IMR-90 (cell line): Measurements from ENCODE around the gene TEDC1. TPM values are rescaled to one million over a fixed set of nuclear protein-coding genes. Genes with fewer than 3 reads are reported as not detected.

Source experiments
- ATAC-seq: fragments of 200-7000 bp; cut with Tn5 transposase; 2 replicates; pipeline ENCODE4 v1.9.1; 2020; ENCODE audit warnings: low read depth, mild to moderate bottlenecking, moderate library complexity
- BruUV-seq: library from RNA; stranded (reverse); fragments of 400-500 nt; replicated peaks from 2 replicates; lab custom pipeline; 2021; lab: Mats Ljungman, UMichigan
- CTCF ChIA-PET: fragments of 300-600 bp; formaldehyde crosslinking; extraction: SDS; loops from one replicate; lab custom pipeline; 2021; ENCODE audit warnings: antibody characterized with exemption; lab: Yijun Ruan, JAX
- POLR2A ChIA-PET: fragments of 300-600 bp; sonication (Branson Sonifier 250); formaldehyde crosslinking; loops from one replicate; lab custom pipeline; 2022; ENCODE audit warnings: antibody characterized with exemption; ENCODE audit not compliant: unreplicated experiment; lab: Charles Lee
- DNase-seq: peaks from one replicate; pipeline ENCODE4 v3.0.0; 2013
- H2AFZ ChIP-seq: replicated peaks from 2 replicates; pipeline ENCODE3; 2013; ENCODE audit warnings: low read length, mild to moderate bottlenecking; ENCODE audit not compliant: poor library complexity
- H2AK5ac ChIP-seq: 2 replicates; pipeline ENCODE4 v1.6.1; 2013; ENCODE audit warnings: low read depth, low read length, inconsistent platforms
- H2AK9ac ChIP-seq: replicated peaks from 2 replicates; pipeline ENCODE3; 2013; ENCODE audit warnings: mild to moderate bottlenecking, low read depth, low read length, moderate library complexity; ENCODE audit not compliant: poor library complexity
- H2BK120ac ChIP-seq: 2 replicates; pipeline ENCODE4 v1.6.1; 2013; ENCODE audit warnings: low read depth, low read length, inconsistent platforms
- H2BK15ac ChIP-seq: 3 replicates; pipeline ENCODE4 v1.6.1; 2013; ENCODE audit warnings: low read depth, low read length, inconsistent platforms
- H2BK20ac ChIP-seq: 2 replicates; pipeline ENCODE4 v1.6.1; 2013; ENCODE audit warnings: low read depth, mild to moderate bottlenecking, inconsistent platforms, low read length, moderate library complexity
- H2BK5ac ChIP-seq: 2 replicates; pipeline ENCODE4 v1.6.1; 2013; ENCODE audit warnings: mild to moderate bottlenecking, low read depth, low read length, inconsistent platforms; ENCODE audit not compliant: poor library complexity, severe bottlenecking
- H3K14ac ChIP-seq: replicated peaks from 2 replicates; pipeline ENCODE4 v1.6.1; 2013; ENCODE audit warnings: low read depth, low read length, inconsistent platforms
- H3K18ac ChIP-seq: 2 replicates; pipeline ENCODE4 v1.6.1; 2013; ENCODE audit warnings: low read depth, low read length, control low read depth
- H3K23ac ChIP-seq: 2 replicates; pipeline ENCODE4 v1.6.1; 2013; ENCODE audit warnings: low read depth, low read length, inconsistent platforms
- H3K27ac ChIP-seq: 2 replicates; pipeline ENCODE4 v1.5.1; 2013; ENCODE audit warnings: mild to moderate bottlenecking, control low read depth, low read length; ENCODE audit not compliant: insufficient read depth
- H3K27me3 ChIP-seq: 2 replicates; pipeline ENCODE4 v1.6.1; 2013; ENCODE audit warnings: low read length; ENCODE audit not compliant: control insufficient read depth, insufficient read depth
- H3K36me3 ChIP-seq: 2 replicates; pipeline ENCODE4 v1.6.1; 2013; ENCODE audit warnings: low read length, mixed read lengths; ENCODE audit not compliant: control insufficient read depth, insufficient read depth
- H3K4ac ChIP-seq: 2 replicates; pipeline ENCODE4 v1.6.1; 2013; ENCODE audit warnings: low read depth, low read length, inconsistent platforms
- H3K4me1 ChIP-seq: 2 replicates; pipeline ENCODE4 v1.6.1; 2013; ENCODE audit warnings: low read length, mixed read lengths; ENCODE audit not compliant: control insufficient read depth, insufficient read depth
- H3K4me2 ChIP-seq: 2 replicates; pipeline ENCODE4 v1.6.1; 2013; ENCODE audit warnings: low read depth, mild to moderate bottlenecking, control low read depth, low read length, moderate library complexity
- H3K4me3 ChIP-seq: 2 replicates; pipeline ENCODE4 v1.5.1; 2013; ENCODE audit warnings: low read depth, mild to moderate bottlenecking, control low read depth, low read length, moderate library complexity; ENCODE audit not compliant: insufficient read depth
- H3K56ac ChIP-seq: 2 replicates; pipeline ENCODE4 v1.6.1; 2013; ENCODE audit warnings: low read length, inconsistent platforms; ENCODE audit not compliant: insufficient read depth; ENCODE audit errors: extremely low read depth
- H3K79me1 ChIP-seq, 2 experiments: 2 replicates each; pipeline ENCODE4 v1.6.1; 2013; ENCODE audit warnings: low read length in 2 of 2, inconsistent platforms in 1 of 2, low read depth in 1 of 2
- H3K9ac ChIP-seq: 2 replicates; pipeline ENCODE4 v1.6.1; 2013; ENCODE audit warnings: low read depth, low read length, control low read depth
- H3K9me1 ChIP-seq: 2 replicates; pipeline ENCODE4 v1.6.1; 2013; ENCODE audit warnings: low read length, inconsistent platforms; ENCODE audit not compliant: insufficient read depth
- H3K9me3 ChIP-seq: 2 replicates; pipeline ENCODE4 v1.6.1; 2013; ENCODE audit warnings: low read length; ENCODE audit not compliant: control insufficient read depth, insufficient read depth
- H4K20me1 ChIP-seq: 2 replicates; pipeline ENCODE4 v1.6.1; 2013; ENCODE audit warnings: low read length, inconsistent platforms; ENCODE audit not compliant: insufficient read depth
- H4K5ac ChIP-seq: 2 replicates; pipeline ENCODE4 v1.6.1; 2013; ENCODE audit warnings: mild to moderate bottlenecking, low read depth, low read length, control low read depth
- H4K8ac ChIP-seq, 2 experiments: 2 replicates each; pipeline ENCODE4 v1.6.1; 2013; ENCODE audit warnings: low read depth in 2 of 2, low read length in 2 of 2, control low read depth in 1 of 2, inconsistent platforms in 1 of 2
- H4K91ac ChIP-seq: 2 replicates; pipeline ENCODE4 v1.6.1; 2013; ENCODE audit warnings: low read depth, low read length, inconsistent platforms; ENCODE audit not compliant: insufficient read depth
- BHLHE40 ChIP-seq: fragments of 150-350 bp; IDR thresholded peaks from 2 replicates; pipeline ENCODE4 v1.6.1; 2016; ENCODE audit warnings: mild to moderate bottlenecking, low read depth, low read length
- CEBPB ChIP-seq: IDR thresholded peaks from 2 replicates; pipeline ENCODE4 v1.6.1; 2012; ENCODE audit warnings: low read depth, low read length, improper control_type of control experiment
- CHD1 ChIP-seq: IDR thresholded peaks from 2 replicates; pipeline ENCODE4 v1.6.1; 2012; ENCODE audit warnings: low read depth, low read length, improper control_type of control experiment
- FOS ChIP-seq: fragments of 150-350 bp; IDR thresholded peaks from 2 replicates; pipeline ENCODE4 v1.6.1; 2016; ENCODE audit warnings: low read depth, low read length
- MAFK ChIP-seq: IDR thresholded peaks from 2 replicates; pipeline ENCODE4 v1.6.1; 2012; ENCODE audit warnings: low read depth, low read length, improper control_type of control experiment
- MAZ ChIP-seq: IDR thresholded peaks from 2 replicates; pipeline ENCODE4 v1.6.1; 2012; ENCODE audit warnings: low read depth, mild to moderate bottlenecking, low read length, improper control_type of control experiment, moderate library complexity, borderline replicate concordance
- MXI1 ChIP-seq: IDR thresholded peaks from 2 replicates; pipeline ENCODE4 v1.6.1; 2012; ENCODE audit warnings: low read depth, mild to moderate bottlenecking, low read length, moderate library complexity, borderline replicate concordance
- NFE2L2 ChIP-seq: fragments of 150-350 bp; IDR thresholded peaks from 2 replicates; pipeline ENCODE4 v1.6.1; 2016; ENCODE audit warnings: low read depth, mild to moderate bottlenecking, low read length
- POLR2A ChIP-seq: IDR thresholded peaks from 2 replicates; pipeline ENCODE4 v1.6.1; 2012; ENCODE audit warnings: mild to moderate bottlenecking, low read depth, low read length
- RAD21 ChIP-seq: IDR thresholded peaks from 2 replicates; pipeline ENCODE4 v1.6.1; 2012; ENCODE audit warnings: low read length, improper control_type of control experiment
- RCOR1 ChIP-seq: IDR thresholded peaks from 2 replicates; pipeline ENCODE4 v1.6.1; 2012; ENCODE audit warnings: mild to moderate bottlenecking, low read length, improper control_type of control experiment; ENCODE audit not compliant: insufficient replicate concordance
- RFX5 ChIP-seq: IDR thresholded peaks from 2 replicates; pipeline ENCODE4 v1.8.0; 2012; ENCODE audit warnings: low read depth, mild to moderate bottlenecking, low read length, moderate library complexity
- SMC3 ChIP-seq: fragments of 150-350 bp; IDR thresholded peaks from 2 replicates; pipeline ENCODE4 v1.6.1; 2016; ENCODE audit warnings: low read depth, mild to moderate bottlenecking, antibody characterized with exemption, low read length, moderate library complexity
- WGBS, 2 experiments: methylation state at CpG; one replicate each; pipeline versions ENCODE4 v1.1.5 to v1.1.7; 2013; ENCODE audit warnings: missing lambda C conversion rate in 2 of 2; ENCODE audit not compliant: insufficient read length in 1 of 2; ENCODE audit errors: extremely low coverage in 2 of 2; 5-methylcytosine and 5-hydroxymethylcytosine counted together
- dilution Hi-C: fragments of 300-500 bp; cut with HindIII; formaldehyde crosslinking; loops from one replicate; pipeline ENCODE4 v1.14.3; 2018; ENCODE audit warnings: low sequenced_read_pairs; ENCODE audit not compliant: unreplicated experiment
- in situ Hi-C: fragments of 300-500 bp; cut with MboI; formaldehyde crosslinking; loops from 3 replicates; pipeline ENCODE4 v1.14.3; 2019; ENCODE audit warnings: low sequenced_read_pairs, inconsistent platforms, mixed read lengths
- intact Hi-C: fragments of 100-400 bp; cut with micrococcal nuclease; formaldehyde crosslinking; loops from 2 replicates; pipeline ENCODE4 v1.10.0; 2022
- polyA plus RNA-seq, 3 experiments: library from polyadenylated mRNA; depleted of rRNA; stranded (reverse); fragments of >200 nt; gene quantifications; 2 replicates each; pipeline ENCODE4 v1.2.3, GENCODE V29; 2012; ENCODE audit warnings: low replicate concordance in 1 of 3
- total RNA-seq: library from RNA; depleted of rRNA; stranded (reverse); fragments of >200 nt; gene quantifications from 2 replicates; pipeline ENCODE4 v1.2.3, GENCODE V29; 2012
- TF ChIP-seq, protein P1 (sequence below): fragments of 150-350 bp; IDR thresholded peaks from 2 replicates; pipeline ENCODE4 v1.6.1; 2017; ENCODE audit warnings: mild to moderate bottlenecking, antibody characterized with exemption, low read length, low read depth
- TF ChIP-seq, protein P2 (sequence below): conservative IDR thresholded peaks from 2 replicates; pipeline ENCODE4 v1.5.1; 2012; ENCODE audit warnings: mild to moderate bottlenecking, low read depth, low read length, improper control_type of control experiment
- TF ChIP-seq, protein P3 (sequence below): fragments of 150-350 bp; IDR thresholded peaks from 2 replicates; pipeline ENCODE4 v1.6.1; 2016; ENCODE audit warnings: low read depth, mild to moderate bottlenecking, low read length, moderate library complexity, borderline replicate concordance

The TEDC1 gene
- total and polyA plus RNA-seq, 2 of the 4 experiments (the other 2 are of a cell fraction): 5.7 to 6.4 TPM

DNA sequence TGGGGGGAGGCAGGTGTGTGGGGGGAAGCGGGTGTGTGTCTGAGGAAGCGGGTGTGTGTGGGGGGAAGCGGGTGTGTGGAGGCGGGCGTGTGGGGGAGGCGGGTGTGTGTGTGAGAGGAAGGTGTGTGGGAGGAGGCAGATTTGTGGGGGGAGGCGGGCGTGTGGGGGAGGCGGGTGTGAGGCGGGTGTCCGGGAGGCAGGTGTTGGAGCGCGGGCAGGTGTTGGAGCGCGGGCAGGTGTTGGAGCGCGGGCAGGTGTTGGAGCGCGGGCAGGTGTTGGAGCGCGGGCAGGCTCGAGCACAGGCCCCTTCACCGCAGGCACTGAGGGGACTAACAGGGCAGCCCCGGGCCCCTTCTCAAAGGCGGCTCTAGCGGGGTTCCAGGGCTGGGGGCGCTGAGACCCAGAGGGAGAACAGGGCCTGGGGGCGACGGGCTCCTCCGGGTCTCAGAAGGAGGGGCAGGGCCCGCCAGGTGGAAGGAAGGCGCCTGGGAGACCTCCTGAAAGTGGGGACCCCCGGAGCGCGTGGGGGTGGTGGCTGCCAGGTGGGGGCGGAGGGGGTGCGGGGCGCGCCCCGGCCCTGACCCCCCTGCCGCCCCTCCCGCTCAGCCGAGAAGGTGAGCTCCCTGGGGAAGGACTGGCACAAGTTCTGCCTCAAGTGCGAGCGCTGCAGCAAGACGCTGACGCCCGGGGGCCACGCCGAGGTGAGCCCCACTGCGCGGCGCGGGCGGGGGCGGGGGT, 13.2 kb upstream of the TEDC1 start:
- Histone ChIP-seq H3K18ac (no peak overlapping the region), H3K4me2 (no peak overlapping the region), H3K9me3 (no peaks in the 10 kb centered on the region), H2BK120ac (no peak overlapping the region), H2BK5ac (no peak overlapping the region), H4K5ac (no peak overlapping the region), H2AK5ac (no peak overlapping the region), H4K20me1 (peaks cover 7% of the 10 kb centered on the region; the same call in 1 of the 2 replicates), H3K14ac (no peak overlapping the region), H2AK9ac (no peak overlapping the region), H3K4me3 (no peak overlapping the region), H3K9ac (no peak overlapping the region), H3K4ac (no peak overlapping the region), H3K27me3 (no peaks in the 10 kb centered on the region), H3K36me3 (no peaks in the 10 kb centered on the region), H3K9me1 (peaks cover 6% of the 10 kb centered on the region), H3K4me1 (peaks cover 29% of the 10 kb centered on the region), H4K8ac (no peak overlapping the region), H2BK15ac (no peak overlapping the region), H3K56ac (no peak overlapping the region), H4K91ac (no peak overlapping the region), H3K79me1 (peaks cover 0 to 23% of the 10 kb centered on the region in 2 experiments; a peak in 1 of 4 replicates), H2AFZ (no peak overlapping the region), H3K23ac (no peak overlapping the region), H2BK20ac (no peak overlapping the region), H3K27ac (no peak overlapping the region)
- no TSS peak for BruUV-seq
- WGBS, 2 experiments: 69% methylated on average over 26 of the region's 56 CpGs; no CpG with 5 or more reads in 1 of the 2 experiments
- DNase-seq (no peak), ATAC-seq (no peak)
- in situ Hi-C loops (no loop called here), dilution Hi-C loops (no loop called here), intact Hi-C loops (no loop called here)
- ChIA-PET CTCF (no interaction called here), POLR2A (no interaction called here)
- TF ChIP-seq RAD21 (no peak), CEBPB (no peak), CHD1 (no peak), FOS (no peak), SMC3 (no peak), POLR2A (no peak), MAFK (no peak), MAZ (no peak), RCOR1 (no peak), BHLHE40 (no peak), MXI1 (no peak), RFX5 (no peak), NFE2L2 (no peak)
- TF ChIP-seq, protein P1, sequence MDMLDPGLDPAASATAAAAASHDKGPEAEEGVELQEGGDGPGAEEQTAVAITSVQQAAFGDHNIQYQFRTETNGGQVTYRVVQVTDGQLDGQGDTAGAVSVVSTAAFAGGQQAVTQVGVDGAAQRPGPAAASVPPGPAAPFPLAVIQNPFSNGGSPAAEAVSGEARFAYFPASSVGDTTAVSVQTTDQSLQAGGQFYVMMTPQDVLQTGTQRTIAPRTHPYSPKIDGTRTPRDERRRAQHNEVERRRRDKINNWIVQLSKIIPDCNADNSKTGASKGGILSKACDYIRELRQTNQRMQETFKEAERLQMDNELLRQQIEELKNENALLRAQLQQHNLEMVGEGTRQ: no peak
- TF ChIP-seq, protein P2, sequence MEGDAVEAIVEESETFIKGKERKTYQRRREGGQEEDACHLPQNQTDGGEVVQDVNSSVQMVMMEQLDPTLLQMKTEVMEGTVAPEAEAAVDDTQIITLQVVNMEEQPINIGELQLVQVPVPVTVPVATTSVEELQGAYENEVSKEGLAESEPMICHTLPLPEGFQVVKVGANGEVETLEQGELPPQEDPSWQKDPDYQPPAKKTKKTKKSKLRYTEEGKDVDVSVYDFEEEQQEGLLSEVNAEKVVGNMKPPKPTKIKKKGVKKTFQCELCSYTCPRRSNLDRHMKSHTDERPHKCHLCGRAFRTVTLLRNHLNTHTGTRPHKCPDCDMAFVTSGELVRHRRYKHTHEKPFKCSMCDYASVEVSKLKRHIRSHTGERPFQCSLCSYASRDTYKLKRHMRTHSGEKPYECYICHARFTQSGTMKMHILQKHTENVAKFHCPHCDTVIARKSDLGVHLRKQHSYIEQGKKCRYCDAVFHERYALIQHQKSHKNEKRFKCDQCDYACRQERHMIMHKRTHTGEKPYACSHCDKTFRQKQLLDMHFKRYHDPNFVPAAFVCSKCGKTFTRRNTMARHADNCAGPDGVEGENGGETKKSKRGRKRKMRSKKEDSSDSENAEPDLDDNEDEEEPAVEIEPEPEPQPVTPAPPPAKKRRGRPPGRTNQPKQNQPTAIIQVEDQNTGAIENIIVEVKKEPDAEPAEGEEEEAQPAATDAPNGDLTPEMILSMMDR: no peak
- TF ChIP-seq, protein P3, sequence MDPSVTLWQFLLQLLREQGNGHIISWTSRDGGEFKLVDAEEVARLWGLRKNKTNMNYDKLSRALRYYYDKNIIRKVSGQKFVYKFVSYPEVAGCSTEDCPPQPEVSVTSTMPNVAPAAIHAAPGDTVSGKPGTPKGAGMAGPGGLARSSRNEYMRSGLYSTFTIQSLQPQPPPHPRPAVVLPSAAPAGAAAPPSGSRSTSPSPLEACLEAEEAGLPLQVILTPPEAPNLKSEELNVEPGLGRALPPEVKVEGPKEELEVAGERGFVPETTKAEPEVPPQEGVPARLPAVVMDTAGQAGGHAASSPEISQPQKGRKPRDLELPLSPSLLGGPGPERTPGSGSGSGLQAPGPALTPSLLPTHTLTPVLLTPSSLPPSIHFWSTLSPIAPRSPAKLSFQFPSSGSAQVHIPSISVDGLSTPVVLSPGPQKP: no peak
